ENCODE results near the gene YWHAH.

- TF ChIP-seq, protein P1, sequence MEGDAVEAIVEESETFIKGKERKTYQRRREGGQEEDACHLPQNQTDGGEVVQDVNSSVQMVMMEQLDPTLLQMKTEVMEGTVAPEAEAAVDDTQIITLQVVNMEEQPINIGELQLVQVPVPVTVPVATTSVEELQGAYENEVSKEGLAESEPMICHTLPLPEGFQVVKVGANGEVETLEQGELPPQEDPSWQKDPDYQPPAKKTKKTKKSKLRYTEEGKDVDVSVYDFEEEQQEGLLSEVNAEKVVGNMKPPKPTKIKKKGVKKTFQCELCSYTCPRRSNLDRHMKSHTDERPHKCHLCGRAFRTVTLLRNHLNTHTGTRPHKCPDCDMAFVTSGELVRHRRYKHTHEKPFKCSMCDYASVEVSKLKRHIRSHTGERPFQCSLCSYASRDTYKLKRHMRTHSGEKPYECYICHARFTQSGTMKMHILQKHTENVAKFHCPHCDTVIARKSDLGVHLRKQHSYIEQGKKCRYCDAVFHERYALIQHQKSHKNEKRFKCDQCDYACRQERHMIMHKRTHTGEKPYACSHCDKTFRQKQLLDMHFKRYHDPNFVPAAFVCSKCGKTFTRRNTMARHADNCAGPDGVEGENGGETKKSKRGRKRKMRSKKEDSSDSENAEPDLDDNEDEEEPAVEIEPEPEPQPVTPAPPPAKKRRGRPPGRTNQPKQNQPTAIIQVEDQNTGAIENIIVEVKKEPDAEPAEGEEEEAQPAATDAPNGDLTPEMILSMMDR (IDR thresholded peaks at IDR 0.05), result no peak
- TF ChIP-seq POLR2A (IDR thresholded peaks at IDR 0.05), result no peak
These were observed 38.2 kb upstream of the YWHAH start for GRCh38 chr22:31906086-31906485.

Data from thyroid gland (tissue), 4 donors.